Measurements from ENCODE around the gene SFXN5.

SFXN5 gene

GRCh38 chr2:72956936-72957335, 114.6 kb downstream of the SFXN5 start:
- DNase-seq (ENCODE audit: low read depth, low spot score), result no peak

GRCh38 chr2:72956050-72956395, 115.5 kb downstream of the SFXN5 start:
- no peak for DNase-seq (ENCODE audit: low read depth, low spot score)

GRCh38 chr2:72955228-72956049, 116.1 kb downstream of the SFXN5 start:
- no peak for DNase-seq (ENCODE audit: low read depth, low spot score)

GRCh38 chr2:72954376-72955227, 116.9 kb downstream of the SFXN5 start:
- DNase-seq (ENCODE audit: low read depth, low spot score), result no peak

- DNase-seq (ENCODE audit: low read depth, low spot score), result no peak
These were observed 117.5 kb downstream of the SFXN5 start for GRCh38 chr2:72953976-72954375.

- no peak for DNase-seq (ENCODE audit: low read depth, low spot score)
These were observed 118.0 kb downstream of the SFXN5 start for GRCh38 chr2:72953528-72953927.

GRCh38 chr2:72952961-72953360, 118.6 kb downstream of the SFXN5 start:
- DNase-seq (ENCODE audit: low read depth, low spot score), result no peak

GRCh38 chr2:72952110-72952823, 119.2 kb downstream of the SFXN5 start:
- no peak for DNase-seq (ENCODE audit: low read depth, low spot score)

- peak; percentile 27 for DNase-seq (ENCODE audit: low read depth, low spot score)
These were observed 120.0 kb downstream of the SFXN5 start for GRCh38 chr2:72951303-72952095.

- DNase-seq (ENCODE audit: low read depth, low spot score), result no peak
These were observed 120.8 kb downstream of the SFXN5 start for GRCh38 chr2:72950558-72951255.

- no peak for DNase-seq (ENCODE audit: low read depth, low spot score)
These were observed 121.9 kb downstream of the SFXN5 start for GRCh38 chr2:72949642-72950041.

GRCh38 chr2:72949045-72949444, 122.5 kb downstream of the SFXN5 start:
- no peak for DNase-seq (ENCODE audit: low read depth, low spot score)

- no peak for DNase-seq (ENCODE audit: low read depth, low spot score)
These were observed 123.3 kb downstream of the SFXN5 start for GRCh38 chr2:72947952-72948830.

GRCh38 chr2:72946466-72946865, 125.0 kb downstream of the SFXN5 start:
- no peak for DNase-seq (ENCODE audit: low read depth, low spot score)

- DNase-seq (ENCODE audit: low read depth, low spot score), result no peak
These were observed 126.0 kb downstream of the SFXN5 start for GRCh38 chr2:72945450-72946019.

- DNase-seq (ENCODE audit: low read depth, low spot score), result no peak
These were observed 126.6 kb downstream of the SFXN5 start for GRCh38 chr2:72944804-72945449.

- DNase-seq (ENCODE audit: low read depth, low spot score), result no peak
These were observed 127.7 kb downstream of the SFXN5 start for GRCh38 chr2:72943540-72944395.

- DNase-seq (ENCODE audit: low read depth, low spot score), result no peak
These were observed 128.6 kb downstream of the SFXN5 start for GRCh38 chr2:72942881-72943418.

Data from ELF-1 (cell line).